Peyer's patch (tissue), 4 donors: ENCODE data around the gene TBL1XR1.

Experiments used
- CTCF ChIP-seq, 6 experiments: fragments of 450-650 bp in 4 of 6; fragments of 200-600 bp in 2 of 6; sonication (generic) in 1 of 6; IDR thresholded peaks; one replicate each; pipeline ENCODE4 v1.5.1; 2017 to 2019; ENCODE audit warnings: antibody characterized with exemption in 6 of 6, mild to moderate bottlenecking in 3 of 6, moderate library complexity in 1 of 6
- POLR2A ChIP-seq, 2 donors: fragments of 450-650 bp; IDR thresholded peaks; one replicate each; pipeline ENCODE4 v1.5.1; 2017; ENCODE audit warnings: antibody characterized with exemption in 2 of 2, mild to moderate bottlenecking in 2 of 2, moderate library complexity in 2 of 2

GRCh38 chr3:177062052-177062732 is 135.1 kb downstream of the TBL1XR1 start:
- TF ChIP-seq CTCF (IDR thresholded peaks at IDR 0.05): no peak
- no peak for TF ChIP-seq POLR2A (IDR thresholded peaks at IDR 0.05)
